Measurements from ENCODE around the gene NAA20. TPM values are rescaled to one million over a fixed set of nuclear protein-coding genes. Genes with fewer than 3 reads are reported as not detected.

Gene NAA20
- total RNA-seq, 2 donors from 2014 or later, result 43.5 to 45.8 TPM

DNA sequence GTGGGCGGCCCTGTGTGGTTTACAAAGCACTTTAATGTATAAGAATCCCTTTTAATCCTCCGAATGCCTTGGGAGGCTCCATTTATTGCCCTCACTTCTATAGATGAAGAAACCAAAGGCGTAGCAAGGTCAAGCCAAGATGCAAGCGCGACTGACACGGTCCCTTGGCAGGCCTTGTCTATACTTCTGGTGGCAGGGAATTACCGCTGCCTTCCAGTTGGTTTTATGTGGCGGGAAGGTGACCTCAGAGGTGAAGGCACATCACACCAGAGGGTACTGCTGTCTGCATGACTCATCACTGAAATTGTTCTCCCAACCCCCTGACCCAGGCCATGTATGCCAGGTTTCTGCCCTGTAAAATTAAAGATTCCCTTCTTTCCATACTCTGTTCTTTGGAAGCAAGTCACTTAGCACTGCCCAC, 36.1 kb upstream of the NAA20 start:
- Histone ChIP-seq H3K9ac (ENCODE audit: low read depth in 2 of 2, low read length in 2 of 2) (no peak overlapping the region), H3K27ac (no peak overlapping the region), H3K4me1 (no peaks in the 10 kb centered on the region), H3K36me3 (no peaks in the 10 kb centered on the region), H3K9me3 (no peaks in the 10 kb centered on the region), H3K4me3 (no peak overlapping the region), H3K27me3 (no peaks in the 10 kb centered on the region)
- TF ChIP-seq, protein P1, sequence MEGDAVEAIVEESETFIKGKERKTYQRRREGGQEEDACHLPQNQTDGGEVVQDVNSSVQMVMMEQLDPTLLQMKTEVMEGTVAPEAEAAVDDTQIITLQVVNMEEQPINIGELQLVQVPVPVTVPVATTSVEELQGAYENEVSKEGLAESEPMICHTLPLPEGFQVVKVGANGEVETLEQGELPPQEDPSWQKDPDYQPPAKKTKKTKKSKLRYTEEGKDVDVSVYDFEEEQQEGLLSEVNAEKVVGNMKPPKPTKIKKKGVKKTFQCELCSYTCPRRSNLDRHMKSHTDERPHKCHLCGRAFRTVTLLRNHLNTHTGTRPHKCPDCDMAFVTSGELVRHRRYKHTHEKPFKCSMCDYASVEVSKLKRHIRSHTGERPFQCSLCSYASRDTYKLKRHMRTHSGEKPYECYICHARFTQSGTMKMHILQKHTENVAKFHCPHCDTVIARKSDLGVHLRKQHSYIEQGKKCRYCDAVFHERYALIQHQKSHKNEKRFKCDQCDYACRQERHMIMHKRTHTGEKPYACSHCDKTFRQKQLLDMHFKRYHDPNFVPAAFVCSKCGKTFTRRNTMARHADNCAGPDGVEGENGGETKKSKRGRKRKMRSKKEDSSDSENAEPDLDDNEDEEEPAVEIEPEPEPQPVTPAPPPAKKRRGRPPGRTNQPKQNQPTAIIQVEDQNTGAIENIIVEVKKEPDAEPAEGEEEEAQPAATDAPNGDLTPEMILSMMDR (IDR thresholded peaks at IDR 0.05), result no peak
- intact Hi-C loops (cut with DNase I), result no loop called here
- no peak for DNase-seq

DNA sequence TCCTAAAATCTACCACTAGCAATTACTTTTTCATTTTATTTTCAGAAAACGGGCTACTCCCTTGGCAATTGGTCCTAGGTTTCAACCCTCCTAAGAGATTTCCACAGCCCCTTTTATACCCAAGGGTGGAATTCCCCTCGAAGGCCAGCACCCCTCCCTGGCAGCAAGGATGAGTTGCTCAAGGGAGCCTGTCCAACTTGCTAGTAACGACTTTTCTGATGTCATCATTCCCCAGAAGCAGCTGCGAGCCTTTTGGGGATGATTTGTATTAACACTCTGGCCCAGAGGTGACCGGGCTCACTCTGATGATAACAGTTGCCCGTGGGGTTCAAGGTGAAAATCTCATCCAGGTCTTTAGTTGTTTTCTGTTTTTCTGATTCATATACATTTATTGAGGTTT, 30.7 kb upstream of the NAA20 start:
- Histone ChIP-seq H3K4me3 (no peak overlapping the region), H3K9ac (ENCODE audit: low read depth in 2 of 2, low read length in 2 of 2) (no peak overlapping the region), H3K36me3 (no peaks in the 10 kb centered on the region), H3K27ac (no peak overlapping the region), H3K27me3 (no peaks in the 10 kb centered on the region), H3K9me3 (no peaks in the 10 kb centered on the region), H3K4me1 (no peaks in the 10 kb centered on the region)
- DNase-seq, result no peak
- TF ChIP-seq, protein P1 (IDR thresholded peaks at IDR 0.05), result no peak
- intact Hi-C loops (cut with DNase I), result no loop called here

DNA sequence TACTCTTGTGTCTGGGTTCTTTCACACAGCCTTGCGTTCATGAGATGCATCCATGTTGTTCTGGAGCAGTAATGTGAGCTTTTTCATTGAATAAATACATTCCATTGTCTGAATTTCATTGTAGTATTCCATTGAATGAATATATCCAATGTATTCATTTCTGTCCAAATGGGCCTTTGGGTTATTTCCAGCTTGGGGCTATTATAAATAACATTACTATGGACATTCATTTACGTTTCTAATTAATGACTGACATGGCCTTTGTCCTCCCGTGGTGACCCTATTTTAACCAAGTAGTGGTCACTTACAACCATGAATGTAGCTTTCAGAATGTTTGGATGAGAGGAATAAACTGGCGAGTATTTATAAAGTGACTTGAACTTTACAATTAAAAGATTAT, 30.1 kb upstream of the NAA20 start:
- intact Hi-C loops (cut with DNase I), result no loop called here
- Histone ChIP-seq H3K4me3 (no peak overlapping the region), H3K27ac (no peak overlapping the region), H3K4me1 (no peaks in the 10 kb centered on the region), H3K9ac (ENCODE audit: low read depth in 2 of 2, low read length in 2 of 2) (no peak overlapping the region), H3K9me3 (no peaks in the 10 kb centered on the region), H3K27me3 (no peaks in the 10 kb centered on the region), H3K36me3 (no peaks in the 10 kb centered on the region)
- DNase-seq, result no peak
- TF ChIP-seq, protein P1 (IDR thresholded peaks at IDR 0.05), result no peak

DNA sequence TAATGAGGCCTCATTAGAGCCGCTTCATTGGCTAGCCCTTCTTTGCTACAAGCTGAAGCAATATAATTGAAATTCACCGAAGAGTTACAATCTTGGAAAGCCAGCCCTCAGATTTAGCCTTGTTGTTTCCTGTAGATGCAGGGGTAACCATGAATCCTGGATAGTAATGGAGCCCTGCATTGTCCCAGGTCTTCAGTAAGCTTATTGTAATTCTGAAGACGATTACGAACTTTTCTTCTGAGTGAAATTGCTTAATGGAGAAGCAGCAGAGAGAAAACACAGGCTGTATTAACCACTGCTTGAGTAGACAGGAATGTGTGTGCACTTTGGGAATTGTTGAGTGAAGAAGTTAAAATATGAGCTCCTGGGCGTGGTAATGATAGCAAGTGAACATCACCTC, 26.3 kb upstream of the NAA20 start:
- Histone ChIP-seq H3K27ac (no peak overlapping the region), H3K9me3 (no peaks in the 10 kb centered on the region), H3K4me1 (peaks cover 4% of the 10 kb centered on the region), H3K9ac (ENCODE audit: low read depth in 2 of 2, low read length in 2 of 2) (no peak overlapping the region), H3K4me3 (no peak overlapping the region), H3K36me3 (no peaks in the 10 kb centered on the region), H3K27me3 (no peaks in the 10 kb centered on the region)
- DNase-seq, result no peak
- TF ChIP-seq, protein P1 (IDR thresholded peaks at IDR 0.05), result no peak
- intact Hi-C loops (cut with DNase I), result loop anchor here (5.0 to 10.0 kb wide), 2 partner anchors 94 to 306 kb away; no protein-coding TSS in a partner anchor

DNA sequence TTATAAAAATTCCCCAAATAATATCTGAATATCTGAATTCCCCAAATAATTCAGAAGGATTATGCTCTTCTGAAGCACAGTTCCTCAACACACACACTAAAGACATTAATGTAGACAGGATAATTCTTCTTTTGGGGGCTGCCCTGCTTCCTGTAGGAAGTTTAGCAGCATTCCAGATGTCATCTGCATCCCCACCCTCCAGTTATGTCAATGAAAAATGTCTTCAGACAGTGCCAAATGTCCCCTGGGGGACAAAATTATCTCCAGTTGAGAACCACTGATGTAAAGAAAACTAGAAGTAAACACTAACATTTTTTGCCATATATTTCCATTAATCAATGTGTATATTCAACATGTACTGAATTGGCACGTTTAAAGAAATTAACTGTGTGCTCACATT, 25.9 kb upstream of the NAA20 start:
- H3K4me1 ChIP-seq, result peaks cover 4% of the 10 kb centered on the region
- no peak overlapping the region for H3K4me3 ChIP-seq
- no peaks in the 10 kb centered on the region for H3K27me3 ChIP-seq
- H3K27ac ChIP-seq, result no peak overlapping the region
- H3K9me3 ChIP-seq, result no peaks in the 10 kb centered on the region
- intact Hi-C loops (cut with DNase I), result loop anchor here (5.0 to 10.0 kb wide), 2 partner anchors 94 to 307 kb away; no protein-coding TSS in a partner anchor
- no peaks in the 10 kb centered on the region for H3K36me3 ChIP-seq
- H3K9ac ChIP-seq (ENCODE audit: low read depth in 2 of 2, low read length in 2 of 2), result no peak overlapping the region
- DNase-seq, result no peak
- TF ChIP-seq, protein P1 (IDR thresholded peaks at IDR 0.05), result no peak

Data from colonic mucosa (tissue), 4 donors.